ENCODE data around the gene CRB3.
A peak's percentile ranks its signal among the peaks of the same experiment; 100 is the strongest.
"Not testable (repeated sequence)": the region's sequence is repeated elsewhere in the genome, so short reads cannot be mapped to it uniquely, and the experiment has no call there.

CRB3 gene

DNA sequence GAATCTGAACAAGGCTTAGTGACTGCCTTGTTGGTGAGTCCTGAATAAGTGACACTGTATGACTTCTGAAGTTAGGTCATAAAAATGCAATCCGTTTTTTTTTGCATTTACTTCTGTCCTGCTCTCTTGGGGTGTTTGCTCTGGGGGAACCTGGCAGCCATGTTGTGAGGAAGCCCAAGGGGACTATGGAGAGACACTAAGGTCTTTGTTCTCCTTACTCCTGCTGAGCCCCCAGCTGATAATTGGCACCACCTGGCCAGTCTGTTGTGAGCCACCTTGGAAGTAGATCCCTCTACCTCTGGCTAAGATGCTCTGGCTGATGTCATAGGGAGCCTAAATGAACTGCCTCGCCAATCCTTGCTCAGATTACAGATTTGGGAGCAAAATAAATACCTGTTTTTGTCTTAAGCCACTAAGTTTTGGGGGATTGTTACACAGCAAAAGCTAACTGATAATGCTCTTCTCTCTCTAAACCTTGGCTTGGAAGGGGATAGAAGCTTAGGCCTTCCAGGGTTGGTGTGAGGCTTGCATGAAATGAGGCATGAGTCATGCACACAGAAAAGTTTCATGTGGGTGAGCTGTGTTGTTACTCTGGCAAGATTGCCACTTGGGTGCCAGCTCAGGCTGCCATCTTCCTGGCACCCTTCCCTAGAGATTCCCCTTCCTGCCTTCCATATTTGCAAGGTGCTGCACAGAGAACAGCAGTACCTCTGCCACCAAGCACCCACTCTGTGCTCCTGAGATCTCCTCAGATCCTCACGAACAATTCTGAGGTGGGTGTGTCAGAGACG is 27.9 kb downstream of the CRB3 start:
- no peak for DNase-seq (ENCODE audit: low spot score)

DNA sequence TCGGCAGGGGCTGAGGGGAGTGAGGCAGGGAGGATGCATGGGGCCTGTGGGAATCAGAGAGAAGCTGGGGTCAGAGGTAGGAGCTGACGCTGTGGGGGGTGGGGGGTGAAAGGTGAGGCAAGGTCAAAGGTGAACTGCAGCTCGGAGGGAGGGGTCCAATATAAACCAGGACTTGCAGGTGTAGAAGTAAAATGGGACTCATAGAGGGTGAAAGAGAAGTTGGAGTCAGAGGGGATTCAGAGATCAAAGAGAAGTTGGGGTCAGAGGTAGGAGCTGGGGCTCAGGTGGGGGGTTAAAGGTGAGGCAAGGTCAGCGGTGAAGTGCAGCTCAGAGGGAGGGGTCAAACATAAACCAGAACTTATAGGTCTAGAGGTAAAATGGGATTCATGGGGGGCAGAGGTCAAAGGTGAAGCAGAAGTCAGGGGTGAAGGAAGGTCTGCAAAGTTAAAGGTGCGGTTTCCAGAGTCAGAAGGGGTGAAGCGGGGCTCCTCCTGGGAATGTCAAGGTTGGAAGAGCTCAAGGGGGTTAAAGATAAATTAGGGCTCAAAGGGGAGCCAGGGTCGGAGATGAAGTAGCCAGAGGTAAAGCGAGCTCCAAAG is 30.5 kb downstream of the CRB3 start:
- no peak for DNase-seq (ENCODE audit: low spot score)

DNA sequence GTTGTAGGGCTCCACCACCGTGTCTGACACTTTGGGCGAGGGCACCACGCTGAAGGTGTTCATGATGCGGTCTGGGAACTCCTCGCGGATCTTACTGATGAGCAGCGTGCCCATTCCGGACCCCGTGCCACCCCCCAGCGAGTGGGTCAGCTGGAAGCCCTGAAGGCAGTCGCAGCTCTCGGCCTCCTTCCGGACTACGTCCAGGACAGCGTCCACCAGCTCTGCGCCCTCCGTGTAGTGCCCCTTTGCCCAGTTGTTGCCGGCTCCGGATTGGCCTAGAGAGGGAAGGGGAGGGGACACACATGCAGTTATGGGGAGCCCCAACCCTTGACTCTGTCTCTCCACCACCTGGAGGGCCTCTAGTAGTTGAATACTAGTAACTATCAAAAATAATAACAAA is 31.9 kb downstream of the CRB3 start:
- no peak for DNase-seq (ENCODE audit: low spot score)

DNA sequence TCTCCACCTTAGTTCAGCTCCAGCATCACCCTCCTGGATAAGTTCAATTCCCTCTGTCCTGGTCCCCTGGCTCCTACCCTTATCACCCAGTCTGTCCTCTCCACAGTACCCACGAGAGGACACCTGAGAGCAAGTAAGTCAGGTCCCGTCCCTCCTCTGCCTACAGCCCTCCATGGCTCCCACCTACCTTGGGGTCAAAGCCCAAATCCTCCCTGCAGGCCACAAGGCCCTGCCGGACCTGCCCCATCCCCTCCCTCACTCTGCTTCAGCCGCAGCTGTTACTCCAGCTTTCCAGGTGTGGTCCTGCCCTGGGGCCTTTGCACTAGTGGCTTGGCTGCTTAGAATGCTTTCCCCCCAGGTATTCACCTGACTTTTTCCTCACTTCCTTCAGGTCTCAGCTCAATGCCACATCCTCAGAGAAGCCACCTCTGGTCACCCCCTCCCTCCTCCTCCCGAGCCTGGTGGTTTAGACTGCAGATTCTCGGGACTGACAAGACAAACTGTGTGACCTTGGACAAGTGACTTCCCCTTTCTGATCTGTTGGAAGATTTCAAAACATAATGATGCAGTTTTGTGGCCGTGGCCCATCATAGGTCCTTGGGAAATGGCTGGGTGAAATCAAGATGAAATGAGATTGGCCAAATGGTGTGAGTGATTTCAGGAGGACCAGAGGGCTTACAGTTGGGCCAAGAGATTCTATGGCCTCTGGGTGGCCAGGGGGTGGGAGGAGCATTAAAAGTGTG is 34.4 kb downstream of the CRB3 start:
- no peak for DNase-seq (ENCODE audit: low spot score)

DNA sequence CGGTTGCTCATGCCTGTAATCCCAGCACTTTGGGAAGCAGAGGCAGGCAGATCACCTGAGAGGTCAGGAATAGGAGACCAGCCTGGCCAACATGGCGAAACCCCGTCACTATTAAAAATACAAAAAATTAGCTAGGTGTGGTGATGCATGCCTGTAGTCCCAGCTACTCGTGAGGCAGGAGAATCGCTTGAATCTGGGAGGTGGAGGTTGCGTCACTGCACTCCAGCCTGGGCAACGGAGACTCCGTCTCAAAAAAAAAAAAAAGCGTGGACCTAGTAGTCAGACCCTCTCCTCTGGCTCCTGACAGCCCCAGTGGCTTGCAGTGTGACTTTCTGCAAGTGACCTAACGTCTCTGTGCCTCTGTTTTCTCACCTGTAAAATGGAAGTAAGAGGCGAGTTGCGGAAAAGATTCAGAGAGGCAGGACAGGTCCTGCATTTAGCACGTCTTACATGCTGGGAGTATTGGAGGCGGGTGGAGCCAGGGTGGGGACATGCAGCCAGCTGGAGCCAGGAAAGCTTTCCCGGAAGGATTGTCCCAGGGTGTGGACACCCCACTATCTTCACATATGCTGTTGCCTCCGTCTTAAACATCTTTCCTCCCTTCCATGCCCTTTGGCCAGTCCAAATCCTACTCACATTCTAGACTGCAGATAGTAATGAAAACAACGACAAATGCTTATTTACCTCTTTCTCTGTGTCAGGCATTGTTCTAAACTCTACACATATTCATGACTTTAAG is 35.1 kb downstream of the CRB3 start:
- DNase-seq (ENCODE audit: low spot score) = no peak

DNA sequence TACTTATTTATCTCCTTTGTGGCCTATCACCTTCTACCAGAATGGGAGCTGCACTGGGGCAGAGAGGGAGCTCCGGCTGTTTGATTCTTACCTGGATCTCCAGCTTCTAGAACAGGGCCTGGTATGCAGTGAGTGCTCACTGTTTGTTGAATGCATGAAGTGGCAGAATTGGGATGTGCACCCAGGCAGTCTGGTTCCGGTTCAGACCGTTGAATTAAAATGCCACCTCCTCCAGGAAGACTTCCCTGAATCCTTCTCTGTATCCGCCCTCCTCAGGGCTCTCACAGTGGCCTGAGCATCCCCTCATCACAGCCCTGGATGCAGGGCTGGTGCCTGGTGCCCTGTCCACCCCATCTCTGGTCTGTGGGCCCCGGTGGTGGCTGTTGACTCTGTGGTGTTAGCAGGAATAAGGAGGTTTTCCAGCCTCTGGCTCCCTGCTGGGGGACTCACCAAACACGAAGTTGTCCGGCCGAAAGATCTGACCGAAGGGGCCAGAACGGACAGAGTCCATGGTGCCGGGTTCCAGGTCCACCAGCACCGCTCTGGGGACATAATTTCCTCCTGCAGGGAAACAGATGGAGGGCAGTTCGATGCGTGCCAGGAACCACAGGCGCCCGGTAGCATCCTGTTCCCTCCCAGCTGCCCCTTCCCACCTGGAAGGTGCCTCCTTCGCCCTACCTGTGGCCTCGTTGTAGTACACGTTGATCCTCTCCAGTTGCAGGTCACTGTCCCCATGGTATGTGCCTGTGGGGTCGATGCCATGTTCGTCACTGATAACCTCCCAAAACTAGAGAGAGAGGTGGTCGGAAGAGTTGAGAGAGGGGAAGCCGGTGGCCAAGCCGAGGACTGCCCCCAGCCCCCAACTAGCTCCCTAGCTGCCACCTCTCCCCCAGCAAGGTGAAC is 37.0 kb downstream of the CRB3 start:
- DNase-seq (ENCODE audit: low spot score) = no peak

DNA sequence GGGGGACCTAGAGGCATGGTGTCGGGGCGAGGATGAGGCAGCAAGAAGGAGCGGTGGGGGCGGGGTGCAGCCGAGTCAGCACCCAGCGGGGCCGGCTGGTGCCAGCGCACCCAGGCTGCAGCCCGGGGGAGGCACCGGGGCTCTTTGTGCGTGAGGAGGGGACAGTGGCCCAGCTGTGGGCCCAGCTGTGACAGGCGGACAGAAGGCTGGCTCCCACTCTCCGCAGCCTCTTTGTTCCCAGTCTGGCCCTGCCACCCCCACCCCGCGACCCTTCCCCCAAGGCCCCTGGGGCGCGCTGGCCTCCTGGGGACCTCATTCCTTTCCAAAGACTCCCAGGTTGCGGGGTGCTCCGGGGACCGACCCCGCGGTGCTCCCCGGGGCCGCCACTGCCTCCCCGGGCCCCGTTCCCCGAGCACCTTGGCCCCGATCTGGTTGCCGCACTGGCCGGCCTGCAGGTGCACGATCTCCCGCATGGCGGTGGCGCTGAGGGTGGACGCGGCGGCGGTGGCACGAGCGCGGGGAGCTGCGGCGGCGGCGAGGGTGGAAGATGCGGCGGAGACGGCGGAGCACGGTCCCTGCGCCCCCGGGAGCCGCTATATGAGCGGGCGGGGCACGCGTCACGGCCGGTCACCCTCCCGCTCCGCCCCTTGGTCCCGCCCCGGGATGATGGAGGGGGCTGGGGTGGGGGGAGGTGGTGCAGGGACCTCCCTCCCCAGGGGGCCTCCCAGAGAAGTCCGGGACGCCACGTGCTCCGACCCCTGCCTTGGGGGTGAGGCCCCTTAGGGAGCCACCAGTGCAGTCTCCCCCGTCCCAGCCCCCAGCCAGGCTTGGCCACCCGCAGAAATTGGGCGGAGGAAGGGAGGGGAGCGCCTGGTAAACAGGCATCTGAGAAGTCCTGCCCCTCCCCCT is 37.9 kb downstream of the CRB3 start, which contains the start of gene TUBB4A:
TSS of gene TUBB4A (minus strand) at position 570 of the 909 bp plus-strand sequence. CDS start at position 473, 97 bp downstream.
- peak; percentile 78 for DNase-seq (ENCODE audit: low spot score)

DNA sequence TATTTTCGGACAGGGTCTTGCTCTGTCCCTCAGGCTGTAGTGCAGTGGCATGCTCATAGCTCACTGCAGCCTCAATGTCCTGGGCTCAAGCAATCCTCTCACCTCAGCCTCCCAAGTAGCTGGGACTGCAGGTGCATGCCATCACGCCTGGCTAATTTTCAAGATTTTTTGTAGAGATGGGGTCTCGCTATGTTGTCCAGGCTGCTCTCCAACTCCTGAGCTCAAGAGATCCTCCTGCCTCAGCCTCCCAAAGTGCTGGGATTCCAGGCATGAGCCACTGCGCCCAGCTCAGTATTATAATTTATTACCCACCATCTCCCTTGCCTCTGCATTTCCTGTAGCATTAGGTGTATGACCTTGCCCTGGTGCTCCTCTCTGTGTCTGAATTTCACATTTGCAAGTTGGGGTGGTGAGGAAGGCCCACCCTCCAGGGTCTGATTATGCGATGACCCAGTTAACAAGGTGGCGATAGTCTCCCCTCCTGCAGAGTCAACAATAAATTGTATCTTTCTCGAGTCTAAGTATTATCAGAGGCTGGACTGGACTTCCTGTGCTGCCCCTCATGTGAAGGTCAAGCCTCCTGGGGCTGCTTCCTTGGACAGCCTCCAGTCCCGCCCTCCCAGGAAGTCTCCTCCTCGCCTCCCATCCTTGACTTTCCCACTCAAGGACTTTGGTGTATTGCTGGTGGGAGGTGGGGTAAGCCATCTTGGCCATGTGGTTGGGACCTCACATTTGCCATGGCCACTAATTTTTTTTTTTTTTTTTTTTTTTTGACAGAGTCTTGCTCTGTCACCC is 39.5 kb downstream of the CRB3 start:
- DNase-seq (ENCODE audit: low spot score) = no peak

DNA sequence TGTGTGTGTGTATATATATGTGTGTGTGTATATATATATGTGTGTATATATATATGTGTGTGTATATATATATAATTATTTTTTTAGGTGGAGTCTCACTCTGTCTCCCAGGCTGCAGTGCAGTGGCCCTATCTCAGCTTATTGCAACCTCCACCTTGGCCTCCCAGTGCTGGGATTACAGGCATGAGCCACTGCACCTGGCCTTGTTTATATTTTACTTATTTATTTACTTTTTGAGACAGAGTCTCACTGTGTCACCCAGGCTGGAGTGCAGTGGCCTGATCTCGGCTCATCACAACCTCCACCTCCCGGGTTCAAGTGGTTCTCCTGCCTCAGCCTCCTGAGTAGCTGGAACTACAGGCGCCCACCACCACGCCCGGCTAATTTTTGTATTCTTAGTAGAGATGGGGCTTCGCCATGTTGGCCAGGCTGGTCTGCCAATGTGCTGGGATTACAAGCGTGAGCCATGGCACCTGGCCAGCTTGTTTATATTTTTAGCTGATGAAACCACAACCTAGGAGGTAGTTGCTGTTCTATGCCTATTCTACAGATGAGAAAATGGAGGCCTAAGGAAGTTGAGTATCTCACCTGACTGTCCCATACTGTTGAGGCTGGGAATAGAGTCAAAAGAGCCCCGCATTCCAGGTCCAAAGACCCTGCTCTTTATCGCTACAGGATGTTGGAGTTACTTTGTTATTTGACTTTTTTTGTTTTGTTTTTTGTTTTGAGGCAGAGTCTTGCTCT is 44.1 kb downstream of the CRB3 start:
- not testable (repeated sequence) for DNase-seq (ENCODE audit: low spot score)

DNA sequence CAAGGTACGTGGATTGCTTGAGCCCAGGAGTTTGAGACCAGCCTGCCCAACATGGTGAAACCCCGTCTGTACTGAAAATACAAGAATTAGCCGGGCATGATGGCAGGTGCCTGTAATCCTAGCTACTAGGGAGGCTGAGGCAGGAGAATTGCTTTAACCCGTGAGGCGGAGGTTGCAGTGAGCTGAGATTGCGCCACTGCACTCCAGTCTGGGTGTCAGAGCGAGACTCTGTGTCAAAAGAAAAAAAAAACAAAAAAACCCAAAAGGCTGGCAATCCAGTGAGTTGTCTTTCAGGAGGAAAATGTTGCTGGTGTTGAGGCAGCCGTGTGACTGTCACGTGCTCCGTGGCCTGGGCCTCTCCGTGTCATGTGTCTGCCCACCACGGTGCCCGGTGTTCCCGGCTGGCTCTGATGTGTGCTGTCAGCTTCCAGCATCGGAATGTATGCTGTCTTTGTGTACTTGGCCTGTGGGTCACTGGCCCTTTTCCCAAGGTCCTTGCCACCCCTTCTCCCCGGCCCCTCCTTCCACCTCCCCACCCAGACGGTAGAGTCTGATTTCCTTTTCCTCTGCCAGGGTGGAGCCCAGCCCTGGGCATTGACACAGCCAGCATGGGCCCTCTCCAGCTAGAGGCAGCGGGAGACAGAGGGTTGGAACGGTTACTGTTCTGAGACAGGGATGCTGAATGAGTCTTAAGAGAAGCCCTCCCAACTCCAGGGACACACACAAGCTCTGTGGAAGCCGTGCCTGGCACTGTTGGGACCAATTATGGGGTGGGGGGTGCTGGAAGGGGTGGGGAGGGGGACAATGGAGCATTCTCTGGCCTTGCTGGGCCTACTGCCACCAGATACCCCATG is 45.3 kb downstream of the CRB3 start:
- peak; percentile 97 for DNase-seq (ENCODE audit: low spot score)

DNA sequence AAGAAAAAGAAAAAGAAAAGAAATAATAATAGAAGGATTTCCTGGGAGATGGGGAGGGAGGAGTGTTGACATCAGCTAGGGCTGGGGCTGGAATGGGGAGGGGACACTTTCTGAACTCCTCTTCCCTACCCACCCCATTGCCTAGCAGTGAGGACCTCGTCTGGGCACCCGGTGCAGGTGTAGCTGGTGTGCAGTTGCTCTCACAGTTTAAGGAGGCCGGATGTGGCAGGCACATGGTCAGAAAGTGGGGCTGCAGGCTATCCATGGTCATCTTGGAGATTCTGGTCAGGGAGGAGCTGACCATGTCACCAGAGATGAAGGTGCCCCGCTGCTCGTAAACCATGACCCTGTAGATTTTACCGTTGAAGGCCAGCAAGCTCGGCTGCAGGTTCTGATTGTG is 46.5 kb downstream of the CRB3 start:
- DNase-seq (ENCODE audit: low spot score) = no peak

DNA sequence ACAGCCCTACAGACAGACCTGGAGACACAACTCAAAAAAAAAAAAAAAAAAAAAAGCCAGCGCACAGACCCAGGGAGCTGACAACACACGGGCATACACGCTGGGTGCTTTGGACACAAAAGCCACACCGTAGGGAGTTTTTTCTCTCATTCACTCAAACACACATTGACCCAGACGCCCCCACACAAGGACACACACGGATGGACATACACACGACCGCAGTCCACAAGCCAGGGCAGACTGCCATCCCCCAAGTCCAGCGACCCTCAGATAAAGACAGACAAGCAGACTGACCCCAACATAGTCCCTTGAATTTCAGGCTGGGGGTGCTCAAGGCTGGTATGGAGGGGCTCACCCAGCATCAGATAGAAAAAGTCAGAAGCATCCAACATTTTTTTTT is 50.0 kb downstream of the CRB3 start:
- no peak for DNase-seq (ENCODE audit: low spot score)

DNA sequence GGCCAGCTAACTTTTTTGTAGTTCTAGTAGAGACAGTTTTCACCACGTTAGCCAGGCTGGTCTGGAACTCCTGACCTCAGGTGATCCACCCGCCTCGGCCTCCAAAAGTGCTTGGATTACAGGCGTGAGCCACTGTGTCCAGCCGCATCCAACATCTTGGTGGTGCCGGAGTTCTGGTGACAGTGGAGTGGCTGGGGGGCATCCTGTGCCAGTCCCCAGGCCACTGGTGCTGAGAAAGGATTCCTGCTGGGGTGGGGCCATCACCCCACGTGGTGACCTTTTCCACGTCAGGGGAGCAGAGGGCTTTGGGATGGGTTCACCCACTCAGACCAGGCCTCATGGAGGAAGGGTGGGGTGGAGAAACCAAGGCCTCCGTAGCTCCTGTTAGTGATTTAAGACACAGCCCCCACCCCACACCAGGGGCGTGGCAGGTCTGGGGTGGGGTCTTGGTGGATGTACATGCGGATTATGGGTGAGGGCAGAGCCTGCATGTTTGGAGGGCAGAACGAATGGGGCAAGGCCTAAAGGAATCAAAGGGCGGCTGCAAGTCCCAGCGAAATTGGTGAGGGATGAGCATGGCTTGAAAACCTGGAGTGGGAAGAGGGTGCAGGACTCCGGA is 51.0 kb downstream of the CRB3 start:
- no peak for DNase-seq (ENCODE audit: low spot score)

DNA sequence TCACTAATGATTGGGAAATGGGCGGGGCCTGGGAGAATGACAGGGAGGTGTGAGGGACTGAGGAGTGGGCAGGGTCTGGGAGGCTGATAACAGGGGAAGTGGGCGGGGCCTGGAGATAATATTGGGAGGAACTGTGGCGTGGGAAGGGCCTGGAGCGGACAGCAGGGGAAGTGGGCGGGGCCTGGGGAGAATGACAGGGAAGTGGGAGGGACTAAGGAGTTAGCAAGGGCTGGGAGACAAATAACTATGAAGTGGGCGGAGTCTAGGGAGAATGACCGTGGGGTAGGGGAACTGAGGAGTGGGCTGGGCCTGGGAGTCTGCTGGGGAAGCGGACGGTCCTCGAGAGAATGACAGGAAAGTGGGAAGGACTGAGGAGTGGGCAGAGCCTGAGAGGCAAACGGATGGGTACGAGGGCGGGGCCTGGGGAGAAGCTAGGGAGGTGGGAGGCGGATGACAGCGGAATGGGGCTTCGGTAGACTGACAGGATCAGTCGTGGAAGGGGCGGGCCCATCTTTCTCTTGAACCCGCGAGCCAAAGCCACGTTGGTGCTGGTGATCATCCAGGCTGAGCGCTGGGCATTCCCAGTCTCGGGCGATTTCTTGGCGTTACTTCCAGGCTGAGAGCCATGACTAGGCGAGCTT is 52.1 kb downstream of the CRB3 start:
- DNase-seq (ENCODE audit: low spot score) = peak; percentile 98

Measured in pons (tissue), 1 donor.